ENCODE data around the gene VPS45.

DNA sequence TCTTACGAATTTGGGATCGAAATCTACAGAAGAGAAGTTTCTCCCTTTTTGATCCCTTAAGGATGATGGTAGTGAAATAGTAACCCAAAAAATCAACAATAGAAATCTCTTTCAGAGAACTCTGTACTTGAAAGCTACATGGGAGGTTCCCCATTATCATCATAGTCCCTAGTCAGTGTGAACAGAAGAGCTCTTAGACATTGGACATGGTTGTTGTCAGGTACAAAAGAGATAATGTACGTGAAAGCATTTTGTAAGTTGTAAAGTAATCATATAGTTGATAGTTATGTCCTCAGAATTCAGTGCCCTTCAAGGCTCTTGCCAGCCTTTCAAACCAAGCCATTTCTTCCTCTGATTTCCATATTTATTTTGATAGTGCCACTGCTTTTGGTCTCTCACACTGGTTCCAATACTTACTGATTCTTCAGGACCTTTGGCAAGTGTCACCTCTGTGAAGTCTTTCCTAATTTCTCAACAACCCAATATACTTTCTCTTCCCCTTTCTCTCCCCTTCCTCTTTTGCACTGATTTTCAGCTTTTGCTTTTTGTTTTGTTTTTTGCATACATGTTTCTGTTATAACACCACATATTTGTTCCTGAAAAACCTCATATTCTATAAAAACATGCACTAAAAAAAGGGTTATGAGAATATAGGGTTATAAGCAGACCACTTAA, 22.4 kb downstream of the VPS45 start:
- TF ChIP-seq POLR2A (IDR thresholded peaks at IDR 0.05; ENCODE audit: low read depth) = no peak
- TF ChIP-seq POLR2AphosphoS5 (IDR thresholded peaks at IDR 0.05) = no peak
